HepG2 (cell line): ENCODE data around the gene SMAD3. TPM values are rescaled to one million over a fixed set of nuclear protein-coding genes. Genes with fewer than 3 reads are reported as not detected.
A peak's percentile ranks its signal among the peaks of the same experiment; 100 is the strongest.

Source experiments
- ADNP ChIP-seq: sonication (generic); formaldehyde crosslinking; IDR thresholded peaks from 2 replicates; pipeline ENCODE4 v1.4.0; 2020; ENCODE audit warnings: missing genetic modification reagents
- ARHGAP35 ChIP-seq: sonication (generic); formaldehyde crosslinking; IDR thresholded peaks from 2 replicates; pipeline ENCODE4 v1.9.0; 2022; ENCODE audit warnings: mild to moderate bottlenecking, inconsistent platforms, moderate library complexity, missing genetic modification reagents, borderline replicate concordance
- DRAP1 ChIP-seq: IDR thresholded peaks from 2 replicates; pipeline ENCODE4 v1.6.1; 2016; ENCODE audit warnings: missing genetic modification reagents, missing compliant biosample characterization
- EEA1 ChIP-seq: sonication (generic); formaldehyde crosslinking; IDR thresholded peaks from 2 replicates; pipeline ENCODE4 v1.5.1; 2020; ENCODE audit warnings: mild to moderate bottlenecking, missing genetic modification reagents, borderline replicate concordance
- GMEB2 ChIP-seq: IDR thresholded peaks from 2 replicates; pipeline ENCODE4 v1.6.1; 2016; ENCODE audit warnings: missing biosample characterization, missing genetic modification reagents, low read depth
- HBP1 ChIP-seq: IDR thresholded peaks from 2 replicates; pipeline ENCODE4 v1.6.1; 2016; ENCODE audit warnings: low read depth, control low read depth
- HOXD1 ChIP-seq: sonication (generic); formaldehyde crosslinking; IDR thresholded peaks from 2 replicates; pipeline ENCODE4 v1.5.0; 2020; ENCODE audit warnings: missing genetic modification reagents
- JARID2 ChIP-seq: sonication (generic); formaldehyde crosslinking; IDR thresholded peaks from 2 replicates; pipeline ENCODE4 v1.8.1; 2023; ENCODE audit warnings: missing genetic modification reagents, inconsistent platforms; ENCODE audit not compliant: insufficient replicate concordance
- KAT8 ChIP-seq: IDR thresholded peaks from 2 replicates; pipeline ENCODE4 v1.6.1; 2016; ENCODE audit warnings: missing genetic modification reagents, missing compliant biosample characterization
- LBX2 ChIP-seq: sonication (generic); formaldehyde crosslinking; IDR thresholded peaks from 2 replicates; pipeline ENCODE4 v1.5.0; 2020; ENCODE audit warnings: missing genetic modification reagents, mild to moderate bottlenecking, borderline replicate concordance
- MAF1 ChIP-seq: sonication (generic); formaldehyde crosslinking; IDR thresholded peaks from 2 replicates; pipeline ENCODE4 v1.5.0; 2020; ENCODE audit warnings: missing genetic modification reagents, borderline replicate concordance
- MAFG ChIP-seq: sonication (generic); formaldehyde crosslinking; IDR thresholded peaks from 2 replicates; pipeline ENCODE4 v1.5.1; 2020; ENCODE audit warnings: mild to moderate bottlenecking, missing genetic modification reagents
- MEIS2 ChIP-seq: sonication (generic); formaldehyde crosslinking; IDR thresholded peaks from 2 replicates; pipeline ENCODE4 v1.9.0; 2021; ENCODE audit warnings: mild to moderate bottlenecking, missing genetic modification reagents
- MZF1 ChIP-seq: sonication (generic); formaldehyde crosslinking; IDR thresholded peaks from 2 replicates; pipeline ENCODE4 v1.8.1; 2023; ENCODE audit warnings: mild to moderate bottlenecking, missing genetic modification reagents, borderline replicate concordance
- PRMT3 ChIP-seq: sonication (generic); formaldehyde crosslinking; IDR thresholded peaks from 2 replicates; pipeline ENCODE4 v1.8.1; 2022; ENCODE audit warnings: low read depth, mild to moderate bottlenecking, moderate library complexity, missing genetic modification reagents, borderline replicate concordance
- ZFP1 ChIP-seq: IDR thresholded peaks from 2 replicates; pipeline ENCODE4 v1.6.1; 2016
- ZNF280B ChIP-seq: sonication (generic); formaldehyde crosslinking; IDR thresholded peaks from 2 replicates; pipeline ENCODE4 v1.5.0; 2020; ENCODE audit warnings: missing genetic modification reagents, mild to moderate bottlenecking, borderline replicate concordance
- ZNF335 ChIP-seq: sonication (generic); formaldehyde crosslinking; IDR thresholded peaks from 2 replicates; pipeline ENCODE4 v1.4.0; 2020; ENCODE audit warnings: missing genetic modification reagents
- ZNF383 ChIP-seq: sonication (generic); formaldehyde crosslinking; IDR thresholded peaks from 2 replicates; pipeline ENCODE4 v1.4.0; 2020; ENCODE audit warnings: missing genetic modification reagents, mild to moderate bottlenecking, borderline replicate concordance
- ZNF557 ChIP-seq: sonication (generic); formaldehyde crosslinking; IDR thresholded peaks from 2 replicates; pipeline ENCODE4 v1.4.0; 2020; ENCODE audit warnings: missing genetic modification reagents
- ZNF564 ChIP-seq: sonication (generic); formaldehyde crosslinking; IDR thresholded peaks from 2 replicates; pipeline ENCODE4 v1.8.1; 2023; ENCODE audit warnings: mild to moderate bottlenecking, missing genetic modification reagents
- ZNF75D ChIP-seq: sonication (generic); formaldehyde crosslinking; IDR thresholded peaks from 2 replicates; pipeline ENCODE4 v1.8.1; 2023; ENCODE audit warnings: missing genetic modification reagents, mild to moderate bottlenecking, borderline replicate concordance
- ZNF792 ChIP-seq: IDR thresholded peaks from 2 replicates; pipeline ENCODE4 v1.6.1; 2016
- ZNF841 ChIP-seq: sonication (generic); formaldehyde crosslinking; IDR thresholded peaks from 2 replicates; pipeline ENCODE4 v1.8.1; 2023; ENCODE audit warnings: missing genetic modification reagents, borderline replicate concordance
- ZSCAN20 ChIP-seq: sonication (generic); formaldehyde crosslinking; IDR thresholded peaks from 2 replicates; pipeline ENCODE4 v1.4.0; 2020; ENCODE audit warnings: missing genetic modification reagents, mild to moderate bottlenecking, borderline replicate concordance
- ZSCAN21 ChIP-seq: sonication (generic); formaldehyde crosslinking; IDR thresholded peaks from 2 replicates; pipeline ENCODE4 v1.8.0; 2022; ENCODE audit warnings: mild to moderate bottlenecking, missing genetic modification reagents, moderate library complexity, borderline replicate concordance
- polyA plus RNA-seq, 8 experiments: library from polyadenylated mRNA; depleted of rRNA in 3 of 8; stranded (reverse) in 7 of 8; unstranded in 1 of 8; fragments of >200 nt; fragmentation: Illumina TruSeq in 4 of 8; extraction: Trizol in 4 of 8; gene quantifications; 2 replicates each; pipeline versions ENCODE4 v1.2.1 to v1.2.3, GENCODE V29; 2011 to 2016; ENCODE audit warnings: low read depth in 4 of 8, missing spikeins in 1 of 8, mixed read lengths in 1 of 8; ENCODE audit not compliant: insufficient read depth in 1 of 8
- total RNA-seq, 5 experiments: library from RNA; depleted of rRNA; stranded (reverse); fragments of >200 nt; fragmentation: Illumina TruSeq; extraction: Trizol; gene quantifications; 2 replicates each; pipeline ENCODE4 v1.2.3, GENCODE V29; 2016; ENCODE audit warnings: low read depth in 1 of 5

SMAD3 gene
- total and polyA plus RNA-seq, 2 of the 13 experiments (the other 11 are each of a cell fraction or from before 2014, with no cell fraction given) = 8.6 to 56.3 TPM

- TF ChIP-seq PRMT3 (CRISPR knock-in tag) (no peak), LBX2 (CRISPR knock-in tag) (no peak), ZNF792 (CRISPR knock-in tag) (no peak), MEIS2 (CRISPR knock-in tag) (no peak), GMEB2 (CRISPR knock-in tag) (no peak), ZSCAN20 (CRISPR knock-in tag) (no peak), HOXD1 (CRISPR knock-in tag) (no peak), ZNF841 (CRISPR knock-in tag) (no peak), MZF1 (CRISPR knock-in tag) (no peak), MAF1 (CRISPR knock-in tag) (no peak), ZNF75D (no peak), DRAP1 (CRISPR knock-in tag) (no peak), JARID2 (no peak), KAT8 (CRISPR knock-in tag) (peak; percentile 36; the same call in 1 of the 2 replicates), ZNF383 (CRISPR knock-in tag) (no peak), ZNF557 (no peak), ZNF335 (CRISPR knock-in tag) (no peak), ADNP (CRISPR knock-in tag) (no peak), ZNF280B (CRISPR knock-in tag) (no peak), HBP1 (CRISPR knock-in tag) (no peak), ZSCAN21 (CRISPR knock-in tag) (no peak), ZFP1 (CRISPR knock-in tag) (0 out of 2 replicates have a peak, but pooled peaks have one; percentile 26), ARHGAP35 (CRISPR knock-in tag) (no peak), ZNF564 (no peak), EEA1 (CRISPR knock-in tag) (no peak), MAFG (CRISPR knock-in tag) (no peak)
Measured at GRCh38 chr15:67043939-67044771, 21.2 kb upstream of the SMAD3 start (continued).
